ENCODE measurements around the gene SIX3.

SIX3 gene

DNA sequence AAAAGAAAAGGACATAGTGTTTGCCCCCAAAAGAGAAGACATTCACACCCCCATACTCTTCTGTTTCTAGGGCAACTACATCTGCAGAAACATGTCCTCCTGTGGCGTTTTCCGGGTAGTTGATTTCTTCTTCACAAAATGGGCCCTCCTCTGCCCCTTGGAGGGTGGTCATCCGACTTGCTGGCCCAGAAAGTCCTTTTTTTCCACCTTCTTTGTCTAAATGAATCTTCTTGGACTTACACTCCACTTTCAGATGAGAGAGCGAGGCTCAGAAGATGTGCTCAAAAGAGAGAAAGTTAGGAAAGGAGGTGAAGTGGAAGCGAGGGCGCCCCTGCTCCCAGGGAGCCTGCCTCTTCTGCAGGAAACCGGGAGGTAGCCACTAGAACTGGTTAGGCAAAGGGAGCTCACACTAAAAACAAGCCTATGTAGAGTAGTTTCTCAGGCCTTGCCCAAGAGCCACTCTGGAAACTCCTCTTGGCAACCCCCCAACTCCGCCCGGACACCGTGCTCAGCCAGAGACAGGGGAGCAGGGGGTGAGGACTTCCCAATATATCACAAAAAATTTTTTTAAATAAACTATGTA lies 10.2 kb upstream of the SIX3 start:
- DNase-seq, result no peak

- no peak for DNase-seq
These were observed 9.4 kb upstream of the SIX3 start for GRCh38 chr2:44932079-44932478.

GRCh38 chr2:44932564-44933392 lies 8.7 kb upstream of the SIX3 start:
- no peak for DNase-seq

GRCh38 chr2:44933434-44933951 lies 8.0 kb upstream of the SIX3 start:
- DNase-seq, result no peak

- no peak for DNase-seq
These were observed 7.2 kb upstream of the SIX3 start for GRCh38 chr2:44934038-44934982.

DNA sequence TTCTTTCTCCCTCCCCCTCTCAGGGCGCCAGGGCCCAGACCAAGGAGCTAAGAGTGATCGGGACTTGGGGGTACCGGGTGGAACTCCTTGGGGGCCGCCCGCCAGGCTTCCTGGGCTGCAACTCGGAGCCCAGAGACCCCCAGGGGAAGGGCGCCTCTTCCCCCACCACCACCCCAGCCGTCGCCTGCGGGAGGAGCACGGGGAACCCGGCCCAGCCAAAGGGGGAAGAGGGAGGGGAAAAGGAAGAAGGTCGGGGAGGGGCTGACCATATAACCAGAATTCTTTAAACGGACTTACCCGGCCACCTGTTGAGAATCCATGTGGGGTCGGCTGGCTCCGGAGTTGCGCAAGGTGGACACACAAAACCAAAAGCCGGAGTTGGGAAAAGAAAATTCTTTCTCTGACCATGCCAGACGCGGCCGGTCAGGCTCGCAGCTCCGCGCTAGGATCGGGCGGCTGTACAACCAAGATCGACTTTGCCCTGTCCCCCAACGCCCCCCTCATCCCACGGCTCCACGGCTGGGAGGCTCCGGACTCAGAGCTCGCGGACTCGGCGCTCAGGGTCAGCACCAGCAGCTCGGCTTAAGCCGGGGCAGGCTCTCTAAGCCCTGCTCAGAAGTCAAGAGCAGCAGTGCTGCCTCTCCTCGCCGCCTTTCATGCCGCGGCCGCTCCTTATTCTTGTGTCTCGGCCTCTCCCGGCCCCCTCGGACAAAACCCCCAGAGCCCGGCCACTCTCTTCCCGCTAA lies 6.3 kb upstream of the SIX3 start:
- DNase-seq, result no peak

- DNase-seq, result no peak
These were observed 5.8 kb upstream of the SIX3 start for GRCh38 chr2:44935729-44936098.

DNA sequence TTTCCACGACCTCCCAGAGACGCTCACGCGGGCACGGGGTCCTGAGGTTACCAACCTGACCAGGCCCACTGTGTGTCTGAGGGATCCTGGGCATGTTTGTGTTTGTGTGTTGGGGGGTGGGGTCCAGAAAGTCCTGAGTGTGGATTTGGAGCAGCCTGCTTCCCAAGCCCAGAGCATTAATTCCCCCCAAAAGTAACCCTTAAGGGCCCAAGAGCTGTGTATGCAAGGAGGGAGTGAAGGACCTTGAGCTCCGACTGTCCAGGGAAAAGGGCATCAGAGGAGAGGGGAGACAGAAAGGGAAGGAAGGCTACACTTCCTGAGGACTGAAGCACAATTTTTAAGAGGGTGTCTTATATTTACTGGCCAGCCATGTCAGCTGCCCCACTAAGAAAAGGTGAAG lies 5.2 kb upstream of the SIX3 start:
- DNase-seq, result no peak

GRCh38 chr2:44936715-44937687 lies 4.5 kb upstream of the SIX3 start:
- DNase-seq, result no peak

DNA sequence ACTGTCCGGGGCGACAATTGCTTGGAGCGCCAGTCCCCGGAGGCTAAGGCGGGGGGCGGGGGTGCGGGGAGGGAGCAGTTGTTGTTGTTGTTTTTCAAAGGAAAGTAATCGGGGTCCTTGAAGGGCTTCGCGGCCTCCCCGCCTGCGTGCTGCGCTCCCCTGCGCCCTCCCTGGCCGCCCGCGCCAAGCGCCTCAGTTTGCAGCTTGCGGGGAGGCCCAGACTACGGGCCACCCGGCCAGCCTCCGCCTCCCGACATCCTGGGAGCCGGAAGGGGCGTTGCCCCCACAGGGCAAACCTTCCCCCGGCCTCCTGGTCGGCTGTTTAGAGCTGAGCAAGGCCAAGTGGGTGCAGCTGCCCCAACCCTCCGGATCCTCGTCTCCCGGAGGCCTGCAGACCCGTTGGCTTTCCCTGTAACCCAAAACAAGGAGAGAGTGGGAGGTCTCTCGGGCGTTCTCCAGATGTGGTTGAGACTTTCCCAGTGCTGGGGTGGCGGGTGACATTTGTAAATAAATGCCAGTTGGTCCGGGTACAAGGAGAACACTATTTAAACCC lies 3.7 kb upstream of the SIX3 start:
- no peak for DNase-seq

GRCh38 chr2:44938287-44939105 lies 3.0 kb upstream of the SIX3 start:
- no peak for DNase-seq

DNA sequence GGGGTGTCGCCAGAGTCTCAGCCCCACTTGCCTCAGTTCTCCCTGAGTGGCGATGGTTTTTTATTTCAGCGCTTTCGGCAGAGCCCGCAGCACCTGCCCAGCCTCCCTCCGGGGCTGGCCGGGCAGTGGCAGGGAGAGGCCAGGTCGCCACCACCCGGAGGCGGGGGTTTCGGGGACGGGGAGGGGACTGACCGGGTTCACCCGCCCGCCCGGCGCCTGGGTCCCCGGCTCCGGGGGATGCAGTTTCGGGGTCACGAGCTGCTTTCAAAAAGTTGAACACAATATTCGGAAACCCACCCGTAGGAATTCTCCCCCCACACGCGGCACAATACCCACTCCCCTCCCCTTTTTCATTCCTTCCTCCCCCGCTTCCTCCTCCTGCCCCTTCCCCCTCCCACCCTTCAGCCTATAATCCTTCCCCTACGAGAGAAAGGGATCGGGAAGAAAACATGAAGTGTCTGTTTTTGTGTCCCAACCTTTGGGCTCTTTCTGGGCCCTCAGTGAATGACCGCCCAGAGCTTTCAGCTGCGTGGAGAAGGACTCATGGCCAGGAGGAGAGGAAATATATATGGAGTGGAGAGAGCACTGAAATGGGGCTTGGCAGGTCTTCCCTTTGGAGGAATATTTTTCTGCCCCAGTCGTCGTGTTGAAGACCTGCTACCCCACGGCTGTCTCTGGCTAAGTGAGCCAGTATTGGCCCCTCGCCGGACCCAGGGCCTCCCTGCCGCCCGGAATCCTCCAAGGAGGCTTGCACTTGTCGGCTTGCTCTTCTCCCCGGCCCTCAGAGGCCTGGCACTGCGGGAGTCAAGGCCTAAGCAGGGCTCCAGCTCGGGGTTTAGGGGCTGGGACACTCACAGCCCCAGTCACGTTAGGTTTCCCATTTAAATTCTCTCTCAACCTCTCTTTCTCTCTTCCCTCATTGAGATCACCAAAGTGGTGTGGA lies 2.1 kb upstream of the SIX3 start:
- DNase-seq, result no peak

GRCh38 chr2:44940049-44940494 lies 1.4 kb upstream of the SIX3 start:
- no peak for DNase-seq

DNA sequence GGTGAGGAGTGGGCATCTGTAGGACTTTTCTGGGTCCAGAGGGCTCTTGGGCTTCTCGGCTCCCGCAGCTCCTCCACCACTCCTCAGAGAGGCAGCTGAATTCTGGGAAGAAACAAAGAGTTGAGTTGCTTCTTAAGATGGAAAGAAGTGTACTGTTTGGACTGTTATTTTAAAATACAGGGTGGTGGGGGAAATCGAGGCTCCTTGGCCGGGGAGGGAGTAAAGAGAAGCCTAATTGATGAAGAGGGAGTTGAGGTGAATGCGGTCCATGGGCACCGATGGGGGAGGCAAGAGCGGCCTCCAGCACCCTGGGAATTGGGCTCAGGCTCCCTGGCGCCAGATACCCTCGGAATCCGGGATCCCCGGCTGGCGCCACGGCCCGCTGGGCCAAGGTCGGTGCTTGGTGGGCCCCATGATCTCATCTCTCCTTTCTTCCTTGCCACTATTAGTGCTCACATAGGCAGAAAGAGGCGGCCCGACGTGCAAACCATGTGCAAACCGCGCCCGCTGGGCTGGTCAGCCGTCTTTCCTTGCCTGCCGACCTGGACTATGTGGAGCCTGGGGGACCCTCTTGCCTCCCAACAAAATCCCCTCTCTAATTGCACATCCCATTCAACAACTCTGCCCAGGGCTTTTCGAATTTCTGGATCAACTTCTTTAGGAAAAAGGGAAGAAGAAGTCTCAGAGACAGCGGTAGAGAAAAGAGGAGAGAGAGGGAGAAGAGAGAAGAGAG lies 604 bp upstream of the SIX3 start:
- no peak for DNase-seq

DNA sequence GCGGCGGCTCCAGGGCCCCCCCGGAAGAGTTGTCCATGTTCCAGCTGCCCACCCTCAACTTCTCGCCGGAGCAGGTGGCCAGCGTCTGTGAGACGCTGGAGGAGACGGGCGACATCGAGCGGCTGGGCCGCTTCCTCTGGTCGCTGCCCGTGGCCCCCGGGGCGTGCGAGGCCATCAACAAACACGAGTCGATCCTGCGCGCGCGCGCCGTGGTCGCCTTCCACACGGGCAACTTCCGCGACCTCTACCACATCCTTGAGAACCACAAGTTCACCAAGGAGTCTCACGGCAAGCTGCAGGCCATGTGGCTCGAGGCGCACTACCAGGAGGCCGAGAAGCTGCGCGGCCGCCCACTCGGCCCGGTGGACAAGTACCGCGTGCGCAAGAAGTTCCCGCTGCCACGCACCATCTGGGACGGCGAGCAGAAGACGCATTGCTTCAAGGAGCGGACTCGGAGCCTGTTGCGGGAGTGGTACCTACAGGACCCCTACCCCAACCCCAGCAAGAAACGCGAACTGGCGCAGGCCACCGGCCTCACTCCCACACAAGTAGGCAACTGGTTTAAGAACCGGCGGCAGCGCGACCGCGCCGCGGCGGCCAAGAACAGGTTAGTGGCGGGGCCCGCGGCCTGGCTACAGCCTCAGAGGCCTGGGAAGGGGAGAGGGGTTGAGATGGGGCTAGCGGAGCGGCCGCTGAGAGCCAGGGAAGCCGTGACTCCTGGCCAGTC lies 965 bp downstream of the SIX3 start:
- no peak for DNase-seq

DNA sequence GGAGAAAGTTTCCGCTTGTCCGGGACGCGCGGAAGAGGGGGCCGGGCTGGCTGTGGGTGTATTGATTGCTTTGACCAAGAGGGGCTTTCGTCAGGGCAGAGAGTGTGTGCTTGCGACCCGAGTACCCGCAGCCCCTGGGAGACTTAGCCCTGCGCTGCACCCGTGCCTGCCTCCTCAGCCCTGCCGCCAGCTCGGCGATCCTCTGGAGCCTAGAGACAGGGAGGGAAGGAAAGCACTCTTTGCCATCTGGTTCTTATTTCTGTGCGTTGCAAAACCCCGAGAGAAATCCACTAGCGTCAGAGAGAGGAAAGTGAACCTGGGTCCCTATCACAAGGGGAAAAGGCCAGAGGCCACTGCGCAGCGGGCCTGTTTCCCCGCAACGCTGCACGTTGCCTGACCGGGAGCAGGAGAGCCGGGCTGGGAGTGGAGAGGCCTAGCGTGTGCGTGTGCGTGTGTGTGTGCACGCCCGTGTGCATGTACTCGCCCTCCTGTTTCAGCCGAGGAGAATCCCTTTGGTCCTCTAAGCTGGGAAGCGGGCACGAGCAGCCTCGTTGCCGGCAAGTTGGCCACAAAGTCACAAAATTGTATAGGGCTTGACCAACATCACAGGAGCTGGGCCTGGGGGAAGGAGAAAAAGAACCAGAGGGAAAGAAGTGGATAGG lies 1.7 kb downstream of the SIX3 start:
- no peak for DNase-seq

DNA sequence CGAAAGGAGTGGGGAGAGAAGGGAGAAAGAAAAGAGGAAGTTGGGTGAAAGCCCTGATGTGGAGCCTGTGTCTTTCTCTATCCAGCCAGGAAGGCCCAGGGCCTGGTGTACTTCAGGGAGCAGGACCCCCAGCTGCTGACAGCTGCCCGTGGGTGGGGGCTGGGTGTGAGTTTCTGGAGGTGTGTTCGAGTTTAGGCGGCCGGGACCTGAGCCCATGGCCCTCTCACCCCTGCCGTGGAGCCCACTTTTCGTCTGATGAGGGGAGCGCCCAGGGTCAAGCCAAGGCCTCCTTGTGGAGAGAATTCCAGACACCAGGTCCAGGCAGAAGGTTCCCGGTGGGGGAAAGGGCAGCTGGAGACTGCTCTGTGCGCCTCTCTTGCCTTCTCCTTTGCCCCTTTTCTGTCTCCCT lies 2.2 kb downstream of the SIX3 start:
- no peak for DNase-seq
